HG03108 (cell line): ENCODE results near the gene MAST2.
"Not testable (repeated sequence)": the region's sequence is repeated elsewhere in the genome, so short reads cannot be mapped to it uniquely, and the experiment has no call there.

Experiments
- ATAC-seq: cut with Tn5 transposase; IDR thresholded peaks from one replicate; pipeline ENCODE4 v1.9.1; 2021; ENCODE audit warnings: moderate library complexity; ENCODE audit not compliant: unreplicated experiment

MAST2 gene

GRCh38 chr1:45809761-45810160, 6.3 kb downstream of the MAST2 start:
- ATAC-seq = no peak

GRCh38 chr1:45814776-45815175, 11.4 kb downstream of the MAST2 start:
- no peak for ATAC-seq

DNA sequence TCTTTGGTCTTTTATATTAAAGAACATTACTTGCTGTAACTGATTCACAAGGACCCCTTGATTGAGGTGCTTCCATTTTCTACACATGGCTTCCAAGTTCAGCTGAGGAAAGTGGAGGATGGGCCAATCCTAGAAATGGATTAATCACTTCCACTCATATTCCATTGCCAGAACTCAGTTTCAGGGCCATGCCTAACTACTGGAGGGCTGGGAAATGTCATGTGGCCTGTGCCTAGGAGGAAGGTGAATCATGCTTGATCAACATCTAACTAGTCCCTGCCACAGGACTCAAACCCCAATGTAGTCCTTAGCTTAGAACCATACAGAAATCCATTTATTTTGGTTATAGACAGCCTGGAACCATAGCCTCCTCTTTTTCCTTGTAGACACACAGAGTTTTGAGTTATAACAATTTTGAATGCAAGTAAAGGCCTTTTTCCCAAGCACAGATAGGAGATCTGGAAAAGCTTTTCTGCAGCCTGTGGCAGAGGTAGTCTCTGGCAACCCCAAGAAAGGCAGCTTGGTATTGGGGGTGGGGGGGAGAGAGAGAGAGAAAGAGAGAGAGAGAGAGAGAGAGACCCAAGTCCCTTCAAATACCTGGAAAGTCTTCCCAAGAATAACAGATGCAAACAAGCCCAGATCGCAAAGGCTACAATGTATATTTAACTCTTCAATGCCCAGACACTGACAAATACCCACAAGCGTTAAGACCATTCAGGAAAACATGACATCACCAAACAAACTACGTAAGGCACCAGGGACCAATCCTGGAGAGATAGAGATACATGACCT, 12.5 kb downstream of the MAST2 start:
- ATAC-seq = no peak

GRCh38 chr1:45820173-45820572, 16.8 kb downstream of the MAST2 start:
- no peak for ATAC-seq

- no peak for ATAC-seq
Measured at GRCh38 chr1:45820788-45821187, 17.4 kb downstream of the MAST2 start.

DNA sequence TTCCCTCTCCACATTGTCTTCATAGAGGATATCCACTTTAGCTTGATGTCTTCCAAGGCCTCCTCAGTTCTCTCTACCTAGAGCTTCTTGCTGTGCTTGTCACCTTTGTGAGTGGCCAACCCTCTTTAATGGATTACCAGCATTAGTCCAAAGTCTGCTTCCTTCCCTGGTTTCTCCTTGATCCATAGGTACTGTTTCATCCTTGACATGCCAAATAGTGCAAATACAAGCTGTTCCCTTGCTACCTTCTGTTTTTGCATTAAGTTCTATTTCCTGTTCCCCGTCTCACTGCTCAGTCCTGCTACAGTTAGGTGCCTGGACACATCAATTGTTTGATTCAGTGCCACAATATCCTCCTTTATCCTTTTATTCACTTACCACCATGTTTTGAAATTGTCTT, 19.2 kb downstream of the MAST2 start:
- no peak for ATAC-seq

- ATAC-seq = no peak
Measured at GRCh38 chr1:45824607-45825006, 21.2 kb downstream of the MAST2 start.

DNA sequence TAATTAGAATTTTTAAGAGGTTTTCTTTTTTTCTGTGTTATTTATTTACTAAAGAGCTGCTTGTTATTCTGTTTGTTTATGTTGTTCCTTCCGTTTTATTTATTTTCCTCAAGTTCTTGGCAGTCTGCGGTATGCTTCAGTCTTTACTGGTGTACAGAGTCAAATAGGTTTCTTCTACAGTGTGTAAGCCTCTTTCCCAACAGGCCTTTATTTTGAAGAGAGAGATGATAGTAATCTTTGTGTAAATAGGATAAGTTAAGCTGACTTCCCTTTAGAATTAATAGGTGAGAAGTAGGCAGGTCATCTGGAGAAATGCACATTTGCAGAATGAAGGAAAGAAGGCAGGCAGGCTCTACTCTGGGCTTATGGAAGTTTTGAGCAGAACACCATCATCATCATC, 23.8 kb downstream of the MAST2 start:
- no peak for ATAC-seq

DNA sequence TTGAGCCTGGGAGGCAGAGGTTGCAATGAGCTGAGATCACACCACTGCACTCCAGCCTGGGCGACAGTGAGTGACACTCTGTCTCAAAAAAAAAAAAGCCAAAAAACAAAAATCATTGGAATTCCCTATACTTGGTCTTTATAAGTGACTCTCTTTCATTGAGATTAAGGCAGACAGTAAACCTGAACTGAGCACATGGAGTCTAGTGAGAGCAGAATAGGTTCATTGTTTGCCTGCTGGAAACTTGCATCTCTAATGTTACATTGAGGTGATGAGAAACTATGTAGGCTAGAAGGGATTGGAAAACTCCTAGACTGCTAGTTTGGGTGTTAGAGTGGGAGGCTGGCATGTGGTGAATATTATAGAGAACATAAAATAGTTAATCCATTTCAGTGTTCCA, 25.4 kb downstream of the MAST2 start:
- ATAC-seq = no peak

DNA sequence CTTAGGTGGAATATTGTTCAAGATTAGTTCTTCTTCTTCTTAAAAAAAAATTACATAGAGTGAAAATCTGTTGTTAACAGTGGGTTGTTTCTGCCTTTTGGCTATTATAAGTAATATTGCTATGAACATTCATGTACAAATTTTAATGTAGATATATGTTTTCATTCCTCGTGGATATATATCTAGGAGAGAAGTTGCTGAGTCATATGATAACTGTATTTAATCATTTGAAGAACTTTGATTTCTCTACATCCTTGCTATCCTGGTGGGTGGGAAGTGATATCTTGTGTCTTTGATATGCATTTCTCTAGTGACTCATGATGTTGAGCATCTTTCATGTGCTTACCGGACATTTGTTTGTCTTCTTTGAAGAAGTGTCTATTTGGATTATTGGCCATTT, 29.9 kb downstream of the MAST2 start:
- ATAC-seq = no peak

GRCh38 chr1:45834689-45835088, 31.3 kb downstream of the MAST2 start:
- ATAC-seq = no peak

DNA sequence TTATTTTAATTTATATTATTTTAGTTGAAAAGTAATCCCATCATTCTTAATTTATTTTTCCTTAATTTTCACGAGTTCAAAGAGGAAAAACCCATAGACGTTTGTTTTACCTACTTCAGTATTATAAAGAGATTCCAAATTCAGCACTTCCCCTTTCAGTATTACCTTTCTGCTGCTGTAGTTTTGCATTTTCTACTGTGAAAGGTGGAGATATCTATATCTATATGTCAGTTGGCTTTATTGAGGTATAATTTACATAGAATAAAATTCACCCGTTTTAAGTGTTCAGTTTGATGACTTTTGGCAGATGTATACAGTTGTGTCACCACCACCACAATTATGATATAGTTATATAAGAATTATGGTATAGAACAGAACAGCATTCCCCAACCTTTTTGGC, 33.0 kb downstream of the MAST2 start:
- no peak for ATAC-seq

- not testable (repeated sequence) for ATAC-seq
Measured at GRCh38 chr1:45836861-45837260, 33.4 kb downstream of the MAST2 start.

- not testable (repeated sequence) for ATAC-seq
Measured at GRCh38 chr1:45838322-45838721, 34.9 kb downstream of the MAST2 start.

DNA sequence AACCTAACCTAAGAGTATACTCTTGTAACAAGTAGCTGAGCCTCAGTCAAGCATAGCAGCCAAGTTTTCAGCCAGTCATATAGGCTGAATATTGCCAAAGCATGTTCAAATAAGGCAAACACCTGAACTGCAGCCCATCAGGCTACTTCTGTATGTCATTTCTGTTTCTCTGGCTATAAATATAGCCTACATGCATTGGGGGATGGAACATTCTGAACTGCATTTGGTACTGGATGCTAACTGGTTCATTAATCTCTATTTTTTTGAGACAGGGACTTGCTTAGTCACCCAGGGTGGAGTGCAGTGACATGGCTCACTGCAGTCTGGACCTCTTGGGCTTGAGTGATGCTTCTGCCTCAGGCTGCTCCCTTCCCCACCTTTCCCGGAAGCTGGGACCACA, 37.3 kb downstream of the MAST2 start:
- ATAC-seq = peak; percentile 45

GRCh38 chr1:45842786-45843185, 39.4 kb downstream of the MAST2 start:
- ATAC-seq = no peak

DNA sequence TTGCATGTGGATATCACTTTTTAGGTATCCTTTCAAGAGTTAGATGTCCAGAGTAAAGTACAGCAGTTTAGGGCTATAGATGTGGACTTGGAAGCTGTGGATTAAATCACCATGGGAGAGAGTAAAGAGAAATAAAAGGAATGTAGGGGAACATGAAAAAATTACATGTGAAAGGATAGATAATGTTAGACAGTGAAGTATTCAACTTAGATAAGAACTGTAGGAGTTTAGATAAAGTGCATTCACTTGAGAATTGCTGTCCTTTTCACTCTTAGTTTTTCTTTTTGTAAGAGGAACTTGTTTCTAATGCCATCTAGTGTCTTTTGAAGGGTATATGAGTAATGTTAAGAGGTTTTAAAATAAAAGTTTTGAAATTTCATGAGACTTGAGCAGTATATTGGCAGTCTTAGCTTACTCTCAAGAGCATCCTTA, 40.1 kb downstream of the MAST2 start:
- ATAC-seq = no peak

DNA sequence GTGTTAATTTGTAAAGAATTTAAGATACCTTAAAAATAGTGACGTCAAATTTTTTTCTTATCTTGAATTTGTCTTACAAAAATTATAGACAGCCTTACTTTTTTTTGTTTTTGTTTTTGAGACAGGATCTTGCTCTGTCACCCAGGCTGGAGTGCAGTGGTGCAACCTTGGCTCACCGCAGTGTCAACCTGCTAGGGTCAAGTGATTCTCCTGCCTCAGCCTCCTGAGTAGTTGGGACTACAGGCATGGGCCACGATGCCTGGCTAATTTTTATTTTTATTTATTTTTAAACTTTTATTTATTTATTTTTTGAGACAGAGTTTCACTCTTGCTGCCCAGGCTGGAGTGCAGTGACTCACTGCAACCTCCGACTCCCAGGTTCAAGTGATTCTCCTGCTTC, 40.6 kb downstream of the MAST2 start:
- ATAC-seq = not testable (repeated sequence)

DNA sequence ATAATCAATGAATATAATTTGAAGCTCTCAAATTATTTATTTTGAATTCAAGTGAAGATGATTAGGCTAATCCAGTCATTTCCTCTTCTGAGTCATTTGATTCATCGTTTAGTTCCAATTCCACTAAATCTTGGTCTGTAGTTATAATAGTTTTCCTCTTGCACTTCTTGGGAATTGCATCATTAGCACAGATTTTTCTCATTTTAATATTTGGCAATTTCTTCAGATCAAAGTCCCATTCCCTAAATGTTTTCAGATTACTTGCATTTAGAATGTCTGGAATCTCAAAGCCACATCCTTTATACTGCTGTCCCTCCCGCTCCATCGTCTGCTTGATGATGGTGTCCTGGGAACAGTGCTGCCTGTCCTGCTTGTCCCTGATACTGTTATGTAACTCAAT, 43.5 kb downstream of the MAST2 start:
- no peak for ATAC-seq

GRCh38 chr1:45848097-45848496, 44.7 kb downstream of the MAST2 start:
- ATAC-seq = no peak

- ATAC-seq = no peak
Measured at GRCh38 chr1:45848714-45849113, 45.3 kb downstream of the MAST2 start.

DNA sequence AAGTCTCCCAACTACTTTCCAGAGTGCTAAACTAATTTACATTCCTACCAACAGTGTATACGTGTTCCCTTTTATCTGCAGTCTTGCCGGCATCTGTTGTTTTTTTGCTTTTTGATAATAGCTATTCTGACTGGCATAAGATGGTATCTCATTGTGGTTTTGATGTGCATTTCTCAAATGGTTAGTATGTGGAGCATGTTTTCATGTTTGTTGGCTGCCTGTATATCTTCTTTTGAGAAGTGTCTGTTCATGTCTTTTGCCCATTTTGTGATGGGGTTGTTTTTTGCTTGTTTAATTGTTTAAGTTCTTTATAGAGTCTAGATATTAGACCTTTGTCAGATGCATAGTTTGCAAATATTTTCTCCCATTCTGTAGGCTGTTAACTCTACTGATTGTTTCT, 46.6 kb downstream of the MAST2 start:
- no peak for ATAC-seq

DNA sequence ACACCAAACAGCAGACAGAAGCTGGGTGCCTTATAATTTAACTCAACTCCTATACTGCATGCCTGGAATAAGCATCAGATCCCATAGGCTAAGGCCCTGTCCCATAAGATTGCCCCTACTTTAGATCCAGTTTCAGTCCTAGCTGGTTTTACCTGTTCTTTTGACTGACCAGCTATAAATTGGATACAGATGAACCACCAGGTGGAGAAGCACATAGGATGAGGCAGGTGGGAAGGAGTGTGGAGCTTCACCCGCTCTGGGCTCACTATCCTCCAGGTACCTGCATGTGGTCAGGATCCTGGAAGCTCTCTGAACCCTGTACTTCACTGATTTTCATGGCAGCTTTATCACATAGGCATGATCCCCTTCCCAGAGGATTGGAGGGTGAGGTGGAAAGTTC, 51.3 kb downstream of the MAST2 start:
- no peak for ATAC-seq
